ENCODE data around the gene SPAG17. TPM values are rescaled to one million over a fixed set of nuclear protein-coding genes. Genes with fewer than 3 reads are reported as not detected.

SPAG17 gene
- total and polyA plus RNA-seq, 2 of the 4 experiments (the other 2 are of a cell fraction), result 0.10 TPM; not detected in 1

GRCh38 chr1:118136187-118136941 lies 48.7 kb downstream of the SPAG17 start:
- DNase-seq (peak; percentile 90), ATAC-seq (ENCODE audit: low read depth) (peak; percentile 92)
- peak; percentile 80 for TF ChIP-seq BHLHE40 (IDR thresholded peaks at IDR 0.05; ENCODE audit: low read depth, low read length)
- peak; percentile 38; the same call in 1 of the 2 replicates for TF ChIP-seq MAZ (IDR thresholded peaks at IDR 0.05; ENCODE audit: borderline replicate concordance, low read depth, low read length)
- TF ChIP-seq RCOR1 (IDR thresholded peaks at IDR 0.05; ENCODE audit: insufficient replicate concordance, low read length), result no peak
- TF ChIP-seq FOS (IDR thresholded peaks at IDR 0.05; ENCODE audit: low read depth, low read length), result peak; percentile 51
- TF ChIP-seq SMC3 (IDR thresholded peaks at IDR 0.05; ENCODE audit: low read depth, low read length), result no peak
- no peak overlapping the region for H3K9ac ChIP-seq (ENCODE audit: low read depth, low read length)
- H2AK9ac ChIP-seq (replicated peaks; ENCODE audit: low read depth, low read length, poor library complexity), result no peak overlapping the region
- in situ Hi-C loops (cut with MboI; ENCODE audit: low sequenced_read_pairs), result no loop called here
- no peak overlapping the region for H2BK15ac ChIP-seq (ENCODE audit: low read depth, low read length)
- peak overlapping the region; percentile 60 for H2AFZ ChIP-seq (replicated peaks; ENCODE audit: low read length, poor library complexity)
- H3K18ac ChIP-seq (ENCODE audit: low read depth, low read length), result peak overlapping the region; percentile 39; the same call in 1 of the 2 replicates
- no peak overlapping the region for H3K23ac ChIP-seq (ENCODE audit: low read depth, low read length)
- H2BK20ac ChIP-seq (ENCODE audit: low read depth, low read length), result peak overlapping the region; percentile 47; the same call in 1 of the 2 replicates
- no TSS peak for BruUV-seq (replicated peaks)
- H2AK5ac ChIP-seq (ENCODE audit: low read depth, low read length), result no peak overlapping the region
- no peak overlapping the region for H4K5ac ChIP-seq (ENCODE audit: low read depth, low read length)
- WGBS, 2 experiments (ENCODE audit: extremely low coverage in 2 of 2, insufficient read length in 1 of 2), result no CpG with 5 or more reads among the region's 8 CpGs
- peak overlapping the region; percentile 68 for H2BK5ac ChIP-seq (ENCODE audit: low read depth, low read length, poor library complexity, severe bottlenecking)
- H3K56ac ChIP-seq (ENCODE audit: extremely low read depth, insufficient read depth, low read length), result peak overlapping the region; percentile 44; the same call in 1 of the 2 replicates
- peak overlapping the region; percentile 17; the same call in 1 of the 2 replicates for H3K4me3 ChIP-seq (ENCODE audit: insufficient read depth, low read depth, low read length)
- no peaks in the 10 kb centered on the region for H3K9me3 ChIP-seq (ENCODE audit: control insufficient read depth, insufficient read depth, low read length)
- dilution Hi-C loops (cut with HindIII; ENCODE audit: low sequenced_read_pairs, unreplicated experiment), result no loop called here
- peak overlapping the region; percentile 72 for H3K4me2 ChIP-seq (ENCODE audit: low read depth, low read length)
- intact Hi-C loops (cut with micrococcal nuclease), result no loop called here
- H3K4me1 ChIP-seq (ENCODE audit: control insufficient read depth, insufficient read depth, low read length), result peaks cover 8% of the 10 kb centered on the region
- H3K14ac ChIP-seq (replicated peaks; ENCODE audit: low read depth, low read length), result no peak overlapping the region
- CTCF ChIA-PET, result no interaction called here
- H3K9me1 ChIP-seq (ENCODE audit: insufficient read depth, low read length), result no peaks in the 10 kb centered on the region
- H4K8ac ChIP-seq (ENCODE audit: low read depth in 2 of 2, low read length in 2 of 2), result peak overlapping the region in 1 of 2 experiments; percentile 71; a peak in 1 of 4 replicates
- POLR2A ChIA-PET (ENCODE audit: unreplicated experiment), result no interaction called here
- H3K36me3 ChIP-seq (ENCODE audit: control insufficient read depth, insufficient read depth, low read length), result no peaks in the 10 kb centered on the region
- H4K91ac ChIP-seq (ENCODE audit: insufficient read depth, low read depth, low read length), result 0 out of 2 replicates have a peak overlapping the region, but pooled peaks have one; percentile 22
- peak overlapping the region; percentile 66 for H2BK120ac ChIP-seq (ENCODE audit: low read depth, low read length)
- H3K27ac ChIP-seq (ENCODE audit: insufficient read depth, low read length), result peak overlapping the region; percentile 10; the same call in 1 of the 2 replicates
- H3K27me3 ChIP-seq (ENCODE audit: control insufficient read depth, insufficient read depth, low read length), result no peaks in the 10 kb centered on the region
- no peaks in the 10 kb centered on the region for H4K20me1 ChIP-seq (ENCODE audit: insufficient read depth, low read length)
- H3K4ac ChIP-seq (ENCODE audit: low read depth, low read length), result no peak overlapping the region
- no peaks in the 10 kb centered on the region for H3K79me1 ChIP-seq (ENCODE audit: low read depth in 1 of 2, low read length in 2 of 2)

Data from IMR-90 (cell line).